GM21825 (cell line): ENCODE results near the gene UBE2J1.
"Not testable (repeated sequence)": the region's sequence is repeated elsewhere in the genome, so short reads cannot be mapped to it uniquely, and the experiment has no call there.

ENCODE experiments used
- ATAC-seq: cut with Tn5 transposase; IDR thresholded peaks from one replicate; pipeline ENCODE4 v1.9.1; 2021; ENCODE audit warnings: mild to moderate bottlenecking, moderate library complexity; ENCODE audit not compliant: unreplicated experiment

Gene UBE2J1

DNA sequence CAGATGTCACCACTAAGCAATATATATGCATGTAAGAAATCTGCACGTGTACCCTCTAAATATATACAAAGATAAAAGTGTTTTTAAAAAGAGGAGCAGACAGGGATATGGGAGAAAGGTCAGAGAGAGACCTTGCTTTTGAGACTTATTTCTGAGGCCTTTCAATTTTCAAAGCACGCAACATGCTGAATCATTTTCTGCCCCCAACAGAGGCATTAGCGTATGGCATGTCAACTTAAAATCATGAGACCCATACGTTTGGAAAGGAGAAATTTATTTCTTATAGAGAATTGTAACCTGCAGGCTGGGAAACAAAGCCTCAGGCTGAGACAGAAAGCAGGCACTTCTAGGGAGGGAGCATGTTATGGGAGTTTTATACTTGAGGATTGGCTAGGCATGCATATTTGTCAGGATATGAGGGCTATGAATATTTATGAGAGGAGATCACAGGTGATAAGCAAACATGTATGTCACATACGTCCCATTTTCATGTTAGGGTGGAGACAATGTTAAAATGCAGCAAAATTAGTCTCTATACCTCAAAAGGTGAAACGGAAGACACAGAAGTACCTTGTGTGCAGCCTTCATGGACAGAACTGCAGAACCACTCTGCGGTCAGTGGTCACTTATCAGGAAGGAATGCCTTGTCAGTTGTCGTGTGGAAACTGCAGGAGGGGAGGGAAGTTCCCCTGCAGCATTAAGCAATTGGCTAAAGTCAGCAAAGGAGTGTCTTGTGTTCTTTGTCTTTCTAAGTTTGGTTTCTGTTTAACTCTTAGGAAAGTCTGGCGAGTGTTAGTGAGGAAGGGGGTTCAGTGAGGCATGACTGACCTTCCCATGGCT is 31.2 kb downstream of the UBE2J1 start:
- ATAC-seq, result no peak

DNA sequence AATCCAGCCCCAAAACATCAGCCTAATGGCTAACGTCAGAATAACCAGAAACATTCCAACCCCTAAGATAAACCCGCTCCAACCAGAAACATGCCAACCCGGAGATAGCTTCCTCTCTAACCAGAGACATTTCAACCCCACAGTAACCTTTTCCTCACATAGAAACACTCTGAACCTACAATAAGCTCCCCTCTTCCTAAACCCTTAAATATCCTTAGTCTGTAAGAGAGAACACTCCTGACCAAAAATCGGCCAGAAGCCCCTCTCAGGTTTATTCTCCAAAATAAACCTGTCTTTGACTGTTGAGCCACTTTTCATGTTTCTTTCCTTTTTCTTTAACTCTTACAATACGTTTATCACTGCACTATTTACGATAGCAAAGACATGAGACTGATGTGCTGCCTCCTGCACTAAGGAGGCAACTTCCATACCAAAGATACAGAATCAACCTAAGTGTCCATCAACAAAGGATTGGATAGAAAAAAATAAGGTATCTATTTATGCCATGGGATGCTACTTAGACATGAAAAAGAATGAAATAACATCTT is 32.4 kb downstream of the UBE2J1 start:
- no peak for ATAC-seq

DNA sequence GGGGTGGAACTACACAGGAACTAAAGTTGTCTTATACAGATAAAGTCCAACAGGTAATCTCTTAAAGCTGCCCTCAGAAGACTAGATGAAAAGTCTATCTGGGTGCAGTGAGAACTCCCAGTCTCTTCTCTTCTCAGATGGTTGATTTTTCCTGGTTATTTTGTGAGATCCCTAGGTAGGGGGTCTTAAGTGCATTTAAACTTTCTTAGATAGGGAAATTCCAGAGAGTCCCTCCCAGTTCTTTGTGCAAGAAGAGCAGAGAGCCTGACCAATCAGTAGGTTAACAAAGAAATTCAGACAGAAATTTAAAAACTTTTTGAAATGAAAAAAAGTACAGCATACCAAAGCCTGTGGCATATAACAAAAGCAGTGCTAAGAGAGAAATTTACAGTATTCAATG is 35.5 kb downstream of the UBE2J1 start:
- no peak for ATAC-seq

DNA sequence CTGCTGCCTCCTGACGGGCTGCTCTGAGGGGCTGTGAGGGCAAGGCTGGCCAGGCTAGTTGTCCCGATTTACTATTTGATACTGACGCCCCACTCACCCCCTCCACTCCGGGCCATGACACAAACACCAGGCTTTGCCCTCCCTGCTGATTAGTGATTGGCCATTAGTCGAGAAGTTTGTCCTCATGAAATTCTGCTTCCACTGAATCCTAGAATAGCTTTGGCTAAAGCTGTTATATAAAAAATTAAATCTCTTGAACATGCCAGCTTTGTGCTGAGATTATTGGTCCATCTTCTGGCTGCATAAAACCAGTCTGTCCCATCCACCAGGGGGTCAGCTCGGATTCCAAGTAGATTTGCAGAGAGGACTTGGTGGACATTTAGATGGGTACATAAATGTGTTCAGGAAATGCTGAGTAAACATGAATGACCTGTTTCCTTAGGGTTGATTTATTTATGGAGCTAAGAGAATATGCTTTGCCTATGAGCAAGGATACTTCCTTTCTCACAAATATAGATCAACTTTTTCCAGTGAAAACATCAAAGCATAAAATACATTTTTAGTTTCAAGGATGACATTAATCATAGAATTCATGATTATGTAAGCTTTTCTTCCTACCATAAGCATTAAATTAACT is 37.2 kb downstream of the UBE2J1 start, which contains the start of gene GABRR2:
GABRR2 (minus strand) TSS at position 51 of the 637 bp plus-strand sequence. CDS start 134 bp downstream, outside the sequence.
- ATAC-seq, result no peak

DNA sequence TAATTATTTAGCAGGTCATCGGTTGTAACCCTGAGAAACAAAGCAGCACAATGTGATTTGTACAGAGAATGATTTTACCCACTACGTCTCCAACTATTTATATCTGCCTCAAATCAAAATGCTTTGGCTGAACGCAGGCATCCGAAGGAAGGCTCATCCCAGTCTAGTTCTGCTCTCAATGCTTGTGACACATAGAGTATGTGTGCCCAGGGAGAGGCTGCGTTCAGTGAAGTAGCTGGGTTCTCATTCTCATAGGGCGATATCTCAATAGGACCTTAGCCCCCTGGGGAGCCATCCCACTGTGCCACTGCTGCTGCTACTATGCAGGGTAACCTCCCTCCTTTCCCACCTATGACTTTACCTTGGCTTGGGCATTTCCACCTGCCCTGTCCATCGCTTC is 37.8 kb downstream of the UBE2J1 start:
- no peak for ATAC-seq

DNA sequence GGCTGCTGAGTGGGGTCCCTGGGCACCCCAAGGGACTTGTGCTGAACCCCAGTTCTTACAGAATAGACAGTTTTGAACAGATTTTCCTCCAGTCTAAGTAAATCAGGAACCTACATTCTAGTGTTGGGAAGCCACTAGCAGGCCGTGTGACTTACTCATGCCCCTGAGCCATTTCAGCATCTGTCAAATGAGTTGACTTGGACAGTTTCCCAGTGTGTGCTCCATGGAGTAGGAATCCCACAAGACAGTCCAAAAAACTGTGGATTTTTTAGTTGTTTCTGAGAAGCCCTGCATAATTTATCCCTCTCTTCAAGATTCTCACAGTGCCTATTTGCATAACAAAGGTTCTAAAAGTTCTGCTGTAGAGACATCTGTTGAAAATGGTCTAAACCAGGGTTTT is 39.5 kb downstream of the UBE2J1 start:
- ATAC-seq, result no peak

DNA sequence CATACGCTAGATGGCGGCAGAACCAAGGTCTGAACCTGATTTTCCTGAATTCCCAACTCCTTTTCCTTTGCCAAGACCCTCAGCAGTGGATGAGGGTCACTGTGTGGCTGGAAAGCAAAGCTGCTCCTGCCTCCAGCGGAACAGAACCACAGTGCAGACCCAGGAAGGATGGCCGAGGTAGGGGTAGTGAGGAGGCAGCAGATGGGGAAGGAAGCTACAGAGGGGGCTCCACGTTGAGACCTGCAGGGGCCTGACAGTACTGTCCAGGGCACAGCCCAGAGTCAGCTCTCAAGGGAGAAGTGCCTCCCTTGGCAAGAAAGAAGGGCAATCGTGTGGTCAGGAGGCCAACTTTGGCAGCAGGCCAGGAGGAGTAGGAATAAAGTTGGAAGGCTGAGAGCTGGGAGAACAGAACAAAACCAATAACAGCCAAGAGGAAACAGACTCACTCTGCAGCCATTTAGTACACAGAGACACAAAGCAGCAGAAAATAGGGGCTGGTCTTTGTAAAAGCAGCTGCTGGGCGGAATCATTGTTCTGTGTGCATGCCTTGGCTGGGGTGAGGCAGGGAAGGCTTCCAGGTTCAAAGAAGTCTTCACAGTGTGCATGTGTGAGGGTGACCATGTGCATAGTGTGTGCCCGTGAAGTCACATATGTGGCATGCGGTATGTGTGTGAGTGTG is 40.5 kb downstream of the UBE2J1 start:
- no peak for ATAC-seq

DNA sequence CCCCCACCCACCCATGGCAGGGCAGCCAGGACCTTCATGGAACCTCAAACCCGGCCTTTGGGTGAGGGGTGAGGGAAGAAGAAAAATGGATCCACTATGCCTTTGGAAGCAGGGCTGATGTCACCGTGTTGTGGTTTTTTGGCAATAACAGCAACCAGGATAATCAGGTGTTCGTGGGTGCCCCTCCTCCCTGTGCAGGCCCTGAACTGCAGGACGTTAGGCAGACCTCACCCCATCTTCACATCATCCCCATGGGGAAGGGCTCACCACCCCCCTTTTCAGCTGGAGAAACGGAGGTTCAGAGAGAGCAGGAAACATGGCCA is 41.0 kb downstream of the UBE2J1 start:
- ATAC-seq, result no peak

DNA sequence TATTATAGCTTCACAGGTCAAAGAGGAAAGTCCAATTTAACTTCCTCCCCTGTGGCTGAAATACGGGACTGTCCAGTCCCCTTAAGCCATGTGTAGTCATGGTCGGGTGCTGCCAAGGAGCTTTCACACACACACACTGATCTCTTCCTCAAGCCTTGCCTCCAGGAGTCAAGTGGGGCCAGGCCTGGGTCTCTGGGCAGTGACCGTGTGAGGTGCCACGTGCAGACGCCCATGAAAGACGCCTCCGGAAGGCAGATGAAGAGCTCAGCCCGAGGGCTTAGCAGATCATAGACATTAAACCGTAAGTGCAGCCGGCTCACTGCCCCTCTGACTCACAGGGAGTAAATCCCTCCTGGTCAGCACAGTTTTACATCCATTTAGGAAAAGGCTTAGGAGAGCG is 41.6 kb downstream of the UBE2J1 start:
- ATAC-seq, result no peak

DNA sequence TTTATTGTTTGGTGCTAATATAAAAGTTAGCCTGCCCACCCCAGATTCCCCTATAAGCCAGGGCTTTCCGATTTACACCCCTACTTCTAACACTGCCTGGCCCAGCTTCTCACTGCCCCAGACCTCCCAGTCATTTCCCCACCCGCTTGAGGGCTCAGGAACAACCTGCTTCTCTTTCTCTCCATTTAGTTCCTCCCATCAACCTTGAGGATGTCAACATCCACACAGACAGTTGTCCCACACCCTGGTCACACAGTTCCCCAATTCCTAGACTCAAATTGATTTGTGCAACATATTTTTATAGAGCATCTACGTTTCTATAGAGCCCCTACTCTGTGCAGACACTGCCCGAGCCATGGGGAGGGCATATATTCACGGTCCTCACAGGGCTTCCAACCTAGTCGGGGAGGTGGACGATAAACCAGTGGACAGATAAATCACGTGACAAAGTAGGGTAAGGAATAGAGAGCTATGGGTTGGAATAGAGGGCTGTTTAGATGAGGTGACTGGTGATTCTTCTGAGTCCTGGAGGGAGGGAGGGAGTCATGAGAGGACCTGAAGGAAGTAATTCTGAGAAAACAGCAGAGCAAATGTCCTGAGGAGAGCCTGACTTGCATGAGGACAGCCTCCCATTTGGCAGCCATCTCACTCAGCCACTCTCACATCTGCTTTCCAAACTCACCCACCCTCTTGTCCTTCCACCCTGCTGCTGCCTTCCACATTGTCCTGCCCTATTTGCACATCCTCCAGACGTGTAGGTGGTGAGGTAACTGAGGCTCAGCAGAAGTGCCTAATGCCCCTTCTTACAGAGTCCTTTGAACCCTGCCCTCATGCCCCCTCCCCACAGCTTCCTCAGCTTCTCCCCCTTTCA is 43.8 kb downstream of the UBE2J1 start:
- no peak for ATAC-seq

DNA sequence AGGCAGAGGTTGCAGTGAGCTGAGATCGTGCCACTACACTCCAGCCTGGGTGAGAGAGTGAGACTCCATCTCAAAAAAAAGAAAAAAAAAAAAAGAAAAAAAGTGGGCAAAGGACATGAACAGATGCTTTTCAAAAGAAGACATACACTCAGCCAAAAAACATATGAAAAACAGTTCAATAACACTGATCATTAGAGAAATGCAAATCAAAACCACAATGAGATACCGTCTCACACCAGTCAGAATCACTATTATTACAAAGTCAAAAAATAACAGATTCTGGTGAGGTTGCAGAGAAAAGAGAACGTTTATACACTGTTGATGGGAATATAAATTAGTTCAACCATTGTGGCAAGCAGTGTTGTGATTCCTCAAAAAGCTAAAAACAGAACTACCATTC is 48.0 kb downstream of the UBE2J1 start:
- not testable (repeated sequence) for ATAC-seq

DNA sequence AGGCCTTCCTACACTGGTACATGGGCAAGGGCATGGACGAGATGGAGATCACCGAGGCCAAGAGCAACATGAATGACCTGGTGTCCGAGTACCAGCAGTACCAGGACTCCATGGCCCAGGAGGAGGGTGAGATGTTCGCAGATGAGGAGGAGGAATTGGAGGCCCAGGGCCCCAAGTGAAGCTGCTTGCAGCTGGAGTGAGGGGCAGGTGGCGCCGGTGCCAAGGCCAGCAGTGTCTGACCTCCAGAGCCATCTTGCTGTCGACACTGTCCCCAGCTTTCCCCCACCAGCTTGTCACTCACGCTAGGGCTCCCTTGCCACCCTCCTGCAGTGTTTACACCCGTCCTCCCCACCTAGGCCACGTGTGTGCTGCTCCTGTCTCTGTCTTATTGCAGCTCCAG is 49.6 kb downstream of the UBE2J1 start:
- ATAC-seq, result no peak

DNA sequence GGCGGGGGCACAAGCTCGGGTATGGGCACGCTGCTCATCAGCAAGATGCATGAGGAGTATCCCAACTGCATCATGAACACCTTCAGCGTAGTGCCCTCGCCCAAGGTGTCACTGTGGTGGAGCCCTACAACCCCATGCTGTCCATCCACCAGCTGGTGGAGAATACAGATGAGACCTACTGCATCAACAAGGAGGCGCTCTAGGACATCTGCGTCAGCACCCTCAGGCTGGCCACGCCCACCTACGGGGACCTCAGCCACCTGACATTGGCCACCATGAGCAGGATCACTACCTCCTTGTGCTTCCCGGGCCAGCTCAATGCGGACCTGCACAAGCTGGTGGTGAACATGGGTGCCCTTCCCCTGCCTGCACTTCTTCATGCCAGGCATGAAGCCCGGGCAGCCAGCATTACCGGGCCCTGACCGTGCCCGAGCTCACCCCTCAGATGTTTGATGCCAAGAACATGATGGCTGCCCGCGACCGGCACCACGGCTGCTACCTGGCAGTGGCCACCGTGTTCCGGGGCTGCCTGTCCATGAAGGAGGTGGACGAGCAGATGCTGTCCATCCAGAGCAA is 50.2 kb downstream of the UBE2J1 start:
- no peak for ATAC-seq

DNA sequence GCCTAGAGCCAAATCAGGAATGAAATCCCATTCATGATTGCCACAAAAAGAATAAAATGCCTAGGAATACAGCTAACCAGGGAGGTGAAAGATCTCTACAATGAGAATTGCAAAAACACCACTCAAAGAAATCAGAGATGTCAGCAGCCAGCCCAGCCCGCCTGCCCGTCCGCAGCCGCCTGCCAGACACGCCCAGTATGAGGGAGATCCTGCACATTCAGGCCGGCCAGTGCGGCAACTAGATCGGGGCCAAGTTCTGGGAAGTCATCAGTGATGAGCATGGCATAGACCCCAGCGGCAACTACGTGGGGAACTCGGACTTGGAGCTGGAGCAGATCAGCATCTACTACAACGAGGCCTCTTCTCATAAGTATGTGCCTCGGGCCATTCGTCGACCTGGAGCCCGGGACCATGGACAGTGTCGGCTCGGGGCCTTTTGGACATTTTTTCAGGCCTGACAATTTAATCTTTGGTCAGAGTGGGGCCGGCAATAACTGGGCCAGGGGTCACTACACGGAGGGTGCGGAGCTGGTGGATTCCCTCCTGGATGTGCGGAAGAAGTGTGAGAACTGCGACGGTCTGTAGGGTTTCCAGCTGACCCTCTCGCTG is 50.8 kb downstream of the UBE2J1 start:
- no peak for ATAC-seq

DNA sequence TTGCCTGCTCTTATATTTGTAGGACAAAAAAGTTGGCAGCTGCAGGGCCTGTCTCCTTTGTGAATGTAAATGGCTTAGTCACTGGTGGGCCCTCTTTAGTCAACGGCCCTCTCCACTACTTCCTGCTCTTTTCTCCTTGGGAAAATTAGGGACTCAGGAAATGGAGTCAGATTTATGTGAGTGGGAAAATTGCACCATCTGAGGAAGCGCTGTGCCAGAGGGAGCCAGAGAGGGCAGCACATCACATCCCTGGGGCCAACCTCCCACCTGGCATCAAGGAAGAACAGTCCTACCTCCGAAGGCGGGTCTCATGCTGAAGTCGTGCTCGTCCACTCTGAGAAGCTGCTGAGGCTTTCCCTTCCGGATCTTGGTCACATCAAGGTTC is 53.1 kb downstream of the UBE2J1 start:
- no peak for ATAC-seq

DNA sequence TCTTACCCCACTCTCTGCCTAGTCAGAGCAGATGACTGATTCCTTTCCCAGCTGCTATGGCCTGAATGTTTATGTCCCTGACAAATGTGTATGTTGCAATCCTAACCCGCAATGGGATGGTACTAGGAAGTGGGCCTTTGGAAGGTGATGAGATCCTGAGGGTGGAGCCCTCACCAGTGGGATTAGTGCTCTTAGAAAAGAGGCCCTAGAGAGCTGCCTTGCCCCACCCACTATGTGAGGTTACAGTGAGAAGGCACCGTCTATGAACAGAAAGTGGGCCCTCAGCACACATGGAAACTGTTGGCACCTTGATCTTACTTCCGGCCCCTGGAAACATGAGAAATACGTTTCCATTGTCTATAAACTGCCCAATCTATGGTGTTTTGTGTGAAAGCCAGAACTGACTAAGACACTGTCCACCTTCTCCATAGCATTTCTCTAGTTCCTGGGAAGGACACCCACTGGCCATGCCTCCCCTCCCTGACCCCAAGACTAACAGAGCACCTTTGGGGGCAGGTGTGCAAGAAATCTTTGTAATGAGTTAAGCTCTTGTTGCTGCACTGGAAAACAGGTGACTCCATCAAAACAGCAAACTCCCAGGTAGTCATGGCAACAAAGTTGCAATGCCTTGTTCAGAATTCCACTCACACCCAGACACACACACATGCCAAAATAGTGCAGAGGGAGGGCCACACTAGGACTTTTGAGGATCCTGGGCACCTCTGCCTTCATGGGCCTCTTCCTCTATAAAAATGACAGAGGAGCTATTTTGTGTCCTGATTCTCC is 53.6 kb downstream of the UBE2J1 start:
- peak; percentile 52 for ATAC-seq

DNA sequence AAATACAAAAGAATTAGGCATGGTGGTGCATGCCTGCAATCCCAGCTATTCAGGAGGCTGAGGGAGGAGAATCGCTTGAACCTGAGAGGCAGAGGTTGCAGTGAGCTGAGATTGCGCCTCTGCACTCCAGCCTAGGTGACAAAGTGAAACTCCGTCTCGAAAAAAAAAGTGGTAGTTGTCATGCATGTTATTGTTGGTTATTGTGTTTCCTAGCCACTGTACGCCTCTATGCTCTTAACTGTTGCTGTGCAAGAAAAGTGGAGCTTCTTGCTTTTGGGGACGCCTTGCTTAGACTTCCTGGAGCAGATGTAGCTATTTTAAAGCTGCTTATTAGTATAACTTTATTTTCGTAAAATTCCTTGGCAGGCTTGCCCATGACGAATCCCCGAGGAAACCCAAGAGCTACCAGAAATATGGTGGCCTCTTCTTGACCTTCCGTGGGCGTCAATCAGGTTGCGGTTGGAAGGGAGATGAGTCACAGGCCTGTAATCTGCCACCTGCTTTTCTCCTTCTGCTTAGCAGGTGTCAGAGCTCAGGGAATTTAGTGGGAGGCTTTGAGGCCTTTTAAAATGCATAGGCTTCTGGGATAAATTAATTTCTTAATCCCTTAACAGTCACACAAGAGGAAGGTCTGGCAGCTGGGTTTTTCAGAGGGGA is 54.7 kb downstream of the UBE2J1 start:
- peak; percentile 90 for ATAC-seq

DNA sequence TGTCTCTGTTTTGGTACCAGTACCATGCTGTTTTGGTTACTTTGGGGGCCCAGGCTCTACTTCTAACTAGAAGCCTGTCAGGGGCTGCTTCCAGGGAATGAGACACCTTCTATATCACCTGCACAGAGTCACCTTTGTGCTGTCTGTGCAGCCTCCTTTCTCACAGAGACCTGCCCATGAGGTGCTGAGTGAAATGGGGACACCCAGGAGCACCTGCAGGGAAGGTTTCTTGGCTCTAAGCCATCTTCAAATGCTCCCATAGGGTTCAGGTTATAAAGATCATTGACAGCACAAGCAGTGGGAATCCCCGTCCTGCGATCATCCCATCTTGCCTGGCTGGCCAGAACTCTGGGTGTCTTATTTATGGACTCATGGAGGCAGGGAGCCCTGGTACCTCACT is 56.5 kb downstream of the UBE2J1 start:
- ATAC-seq, result no peak

DNA sequence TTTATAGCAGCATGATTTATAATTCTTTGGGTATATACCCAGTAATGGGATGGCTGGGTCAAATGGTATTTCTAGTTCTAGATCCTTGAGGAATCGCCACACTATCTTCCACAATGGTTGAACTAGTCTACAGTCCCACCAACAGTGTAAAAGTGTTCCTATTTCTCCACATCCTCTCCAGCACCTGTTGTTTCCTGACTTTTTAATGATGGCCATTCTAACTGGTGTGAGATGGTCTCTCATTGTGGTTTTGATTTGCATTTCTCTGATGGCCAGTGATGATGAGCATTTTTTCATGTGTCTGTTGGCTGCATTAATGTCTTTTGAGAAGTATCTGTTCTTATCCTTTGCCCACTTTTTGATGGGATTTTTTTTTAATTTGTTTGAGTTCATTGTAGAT is 57.4 kb downstream of the UBE2J1 start:
- not testable (repeated sequence) for ATAC-seq
